GM19240 (cell line): ENCODE data around the gene BTBD16.

Experiments used
- DNase-seq: peaks from one replicate; pipeline ENCODE4 v3.0.0; 2011; ENCODE audit warnings: low spot score; ENCODE audit not compliant: insufficient read length

Gene BTBD16

GRCh38 chr10:122248356-122249302, 22.5 kb upstream of the BTBD16 start:
- no peak for DNase-seq

GRCh38 chr10:122249303-122249850, 21.7 kb upstream of the BTBD16 start:
- no peak for DNase-seq

- no peak for DNase-seq
Measured at GRCh38 chr10:122249991-122250750, 20.9 kb upstream of the BTBD16 start.

GRCh38 chr10:122251459-122252255, 19.4 kb upstream of the BTBD16 start:
- DNase-seq, result no peak

GRCh38 chr10:122252805-122253204, 18.3 kb upstream of the BTBD16 start:
- DNase-seq, result no peak

GRCh38 chr10:122253605-122254004, 17.5 kb upstream of the BTBD16 start:
- DNase-seq, result no peak

- DNase-seq, result no peak
Measured at GRCh38 chr10:122254831-122255230, 16.3 kb upstream of the BTBD16 start.

GRCh38 chr10:122255509-122256301, 15.4 kb upstream of the BTBD16 start:
- DNase-seq, result no peak

- no peak for DNase-seq
Measured at GRCh38 chr10:122257041-122257440, 14.1 kb upstream of the BTBD16 start.

GRCh38 chr10:122258136-122259074, 12.7 kb upstream of the BTBD16 start:
- DNase-seq, result no peak

- no peak for DNase-seq
Measured at GRCh38 chr10:122259075-122259466, 12.0 kb upstream of the BTBD16 start.

GRCh38 chr10:122261584-122261983, 9.5 kb upstream of the BTBD16 start:
- DNase-seq, result no peak

GRCh38 chr10:122263971-122264370, 7.1 kb upstream of the BTBD16 start:
- no peak for DNase-seq

GRCh38 chr10:122264436-122264835, 6.7 kb upstream of the BTBD16 start:
- no peak for DNase-seq

GRCh38 chr10:122264931-122265330, 6.2 kb upstream of the BTBD16 start:
- no peak for DNase-seq

GRCh38 chr10:122265896-122266295, 5.2 kb upstream of the BTBD16 start:
- no peak for DNase-seq

GRCh38 chr10:122267849-122268737, 3.0 kb upstream of the BTBD16 start:
- peak; percentile 75 for DNase-seq

- no peak for DNase-seq
Measured at GRCh38 chr10:122269059-122269687, 1.9 kb upstream of the BTBD16 start.
